CD14-positive monocyte (primary cell): ENCODE results near the gene PANX2. TPM values are rescaled to one million over a fixed set of nuclear protein-coding genes. Genes with fewer than 3 reads are reported as not detected.

Source experiments
- DNase-seq, 3 donors: peaks; one replicate each; pipeline ENCODE4 v3.0.0-alpha.2; 2011 to 2022
- H2AFZ ChIP-seq: 2 replicates; pipeline ENCODE4 v1.6.0; 2012; ENCODE audit warnings: mild to moderate bottlenecking, low read depth, low read length, inconsistent platforms; ENCODE audit not compliant: insufficient read depth, poor library complexity, severe bottlenecking
- H3K27ac ChIP-seq, 2 donors: 1 replicate in 1 of 2; 2 replicates in 1 of 2; pipeline ENCODE4 v1.5.1; 2012 to 2013; ENCODE audit warnings: low read length in 2 of 2, control low read depth in 1 of 2, inconsistent platforms in 1 of 2, low read depth in 1 of 2, mild to moderate bottlenecking in 1 of 2
- H3K27me3 ChIP-seq, 2 donors: one replicate each; pipeline versions ENCODE4 v1.6.0 to v1.6.1; 2011 to 2013; ENCODE audit warnings: low read length in 2 of 2; ENCODE audit not compliant: control insufficient read depth in 2 of 2, insufficient read depth in 2 of 2
- H3K36me3 ChIP-seq, 2 donors: replicated peaks in 1 of 2; 1 replicate in 1 of 2; 2 replicates in 1 of 2; pipeline versions ENCODE4 v1.5.1 to v1.6.1; 2012 to 2013; ENCODE audit warnings: low read length in 2 of 2, control low read depth in 1 of 2, inconsistent platforms in 1 of 2, mild to moderate bottlenecking in 1 of 2; ENCODE audit not compliant: insufficient read depth in 2 of 2, control insufficient read depth in 1 of 2
- H3K4me1 ChIP-seq, 2 donors: 1 replicate in 1 of 2; 2 replicates in 1 of 2; pipeline versions ENCODE4 v1.5.1 to v1.6.1; 2012 to 2013; ENCODE audit warnings: low read length in 2 of 2, control low read depth in 1 of 2, inconsistent platforms in 1 of 2, mild to moderate bottlenecking in 1 of 2, moderate library complexity in 1 of 2; ENCODE audit not compliant: insufficient read depth in 2 of 2, control insufficient read depth in 1 of 2
- H3K4me2 ChIP-seq: replicated peaks from 2 replicates; pipeline ENCODE3; 2012; ENCODE audit warnings: low read length, moderate library complexity, mild to moderate bottlenecking; ENCODE audit not compliant: poor library complexity, severe bottlenecking; ENCODE audit errors: extremely low read depth
- H3K4me3 ChIP-seq, 3 experiments: fragments of 200-600 bp in 1 of 3; sonication (generic) in 1 of 3; replicated peaks in 1 of 3; 1 replicate in 2 of 3; 2 replicates in 1 of 3; pipeline ENCODE4 v1.5.1; 2011 to 2013; ENCODE audit warnings: low read length in 3 of 3, mild to moderate bottlenecking in 3 of 3, control low read depth in 2 of 3, low read depth in 2 of 3, inconsistent platforms in 1 of 3, moderate library complexity in 1 of 3
- H3K79me2 ChIP-seq: 2 replicates; pipeline ENCODE4 v1.6.0; 2012; ENCODE audit warnings: mild to moderate bottlenecking, control low read depth, inconsistent platforms, low read length, moderate library complexity; ENCODE audit not compliant: insufficient read depth
- H3K9ac ChIP-seq: 2 replicates; pipeline ENCODE4 v1.6.0; 2017; ENCODE audit warnings: low read length, mild to moderate bottlenecking; ENCODE audit not compliant: insufficient read depth, poor library complexity, severe bottlenecking
- H3K9me3 ChIP-seq, 2 donors: replicated peaks in 1 of 2; 1 replicate in 1 of 2; 2 replicates in 1 of 2; pipeline versions ENCODE4 v1.5.1 to v1.6.1; 2012 to 2013; ENCODE audit warnings: low read length in 2 of 2, control low read depth in 1 of 2; ENCODE audit not compliant: control insufficient read depth in 1 of 2, insufficient read depth in 1 of 2
- H4K20me1 ChIP-seq: 2 replicates; pipeline ENCODE4 v1.6.0; 2012; ENCODE audit warnings: mild to moderate bottlenecking, low read length, control low read depth, moderate library complexity; ENCODE audit not compliant: insufficient read depth
- H3K27ac Mint-ChIP-seq, 7 donors: one replicate each; pipeline ENCODE4 v1.8.0; 2020; ENCODE audit warnings: mild to moderate bottlenecking in 7 of 7, mixed read lengths in 7 of 7, moderate library complexity in 6 of 7, inconsistent platforms in 2 of 7
- H3K27me3 Mint-ChIP-seq, 3 donors: one replicate each; pipeline ENCODE4 v1.8.0; 2021 to 2022; ENCODE audit warnings: low read depth in 3 of 3, mild to moderate bottlenecking in 3 of 3, mixed read lengths in 3 of 3, moderate library complexity in 3 of 3, inconsistent platforms in 1 of 3
- H3K36me3 Mint-ChIP-seq, 2 donors: one replicate each; pipeline ENCODE4 v1.8.0; 2020; ENCODE audit warnings: mixed read lengths in 2 of 2, inconsistent platforms in 1 of 2, mild to moderate bottlenecking in 1 of 2
- H3K4me1 Mint-ChIP-seq: one replicate; pipeline ENCODE4 v1.8.0; 2020; ENCODE audit warnings: mild to moderate bottlenecking, mixed read lengths
- H3K4me3 Mint-ChIP-seq, 2 donors: one replicate each; pipeline ENCODE4 v1.8.0; 2020; ENCODE audit warnings: mild to moderate bottlenecking in 2 of 2, mixed read lengths in 2 of 2, moderate library complexity in 1 of 2
- H3K9me3 Mint-ChIP-seq, 7 donors: one replicate each; pipeline ENCODE4 v1.8.0; 2020 to 2022; ENCODE audit warnings: mixed read lengths in 7 of 7, mild to moderate bottlenecking in 6 of 7, moderate library complexity in 6 of 7, inconsistent platforms in 2 of 7
- WGBS: methylation state at CpG from one replicate; pipeline ENCODE4 v1.1.5; 2013; ENCODE audit warnings: missing lambda C conversion rate; ENCODE audit not compliant: insufficient coverage; 5-methylcytosine and 5-hydroxymethylcytosine counted together
- intact Hi-C, 2 donors: fragments of 100-400 bp; cut with micrococcal nuclease; formaldehyde crosslinking; loops; one replicate each; pipeline versions ENCODE4 v1.15.0 to v1.15.1; 2023
- polyA plus RNA-seq, 3 donors: library from polyadenylated mRNA; depleted of rRNA in 1 of 3; unstranded in 2 of 3; stranded (reverse) in 1 of 3; fragments of 300-500 nt in 2 of 3; fragments of >200 nt in 1 of 3; fragmentation: Illumina TruSeq in 2 of 3; gene quantifications; 1 replicate in 2 of 3; 2 replicates in 1 of 3; pipeline ENCODE4 v1.2.3, GENCODE V29; 2012 to 2021
- TF ChIP-seq, protein P1 (sequence below): fragments of 200-600 bp; IDR thresholded peaks from one replicate; pipeline ENCODE4 v1.8.0; 2022; ENCODE audit warnings: antibody characterized with exemption, mild to moderate bottlenecking

PANX2 gene
- polyA plus RNA-seq, 3 donors, result 0.05 to 6.0 TPM; not detected in 1

GRCh38 chr22:50209893-50210292, 39.4 kb downstream of the PANX2 start:
- Histone ChIP-seq H4K20me1 (peaks cover 97% of the 10 kb centered on the region), H3K27ac (no peak overlapping the region), H2AFZ (no peak overlapping the region), H3K4me2 (no peak overlapping the region), H3K27me3 (no peaks in the 10 kb centered on the region), H3K9me3 (no peaks in the 10 kb centered on the region), H3K4me1 (peaks cover 27 to 34% of the 10 kb centered on the region in 2 donors), H3K4me3 (no peak overlapping the region), H3K9ac (no peak overlapping the region), H3K79me2 (peaks cover 77% of the 10 kb centered on the region), H3K36me3 (peaks cover 69 to 83% of the 10 kb centered on the region in 2 donors)
- Mint-ChIP-seq H3K27ac (peak overlapping the region in 2 of 7 donors; percentile 37 to 79), H3K27me3 (no peaks in the 10 kb centered on the region), H3K4me3 (no peak overlapping the region), H3K9me3 (no peaks in the 10 kb centered on the region), H3K4me1 (peaks cover 28% of the 10 kb centered on the region), H3K36me3 (peaks cover 65 to 87% of the 10 kb centered on the region in 2 donors)
- TF ChIP-seq, protein P1, sequence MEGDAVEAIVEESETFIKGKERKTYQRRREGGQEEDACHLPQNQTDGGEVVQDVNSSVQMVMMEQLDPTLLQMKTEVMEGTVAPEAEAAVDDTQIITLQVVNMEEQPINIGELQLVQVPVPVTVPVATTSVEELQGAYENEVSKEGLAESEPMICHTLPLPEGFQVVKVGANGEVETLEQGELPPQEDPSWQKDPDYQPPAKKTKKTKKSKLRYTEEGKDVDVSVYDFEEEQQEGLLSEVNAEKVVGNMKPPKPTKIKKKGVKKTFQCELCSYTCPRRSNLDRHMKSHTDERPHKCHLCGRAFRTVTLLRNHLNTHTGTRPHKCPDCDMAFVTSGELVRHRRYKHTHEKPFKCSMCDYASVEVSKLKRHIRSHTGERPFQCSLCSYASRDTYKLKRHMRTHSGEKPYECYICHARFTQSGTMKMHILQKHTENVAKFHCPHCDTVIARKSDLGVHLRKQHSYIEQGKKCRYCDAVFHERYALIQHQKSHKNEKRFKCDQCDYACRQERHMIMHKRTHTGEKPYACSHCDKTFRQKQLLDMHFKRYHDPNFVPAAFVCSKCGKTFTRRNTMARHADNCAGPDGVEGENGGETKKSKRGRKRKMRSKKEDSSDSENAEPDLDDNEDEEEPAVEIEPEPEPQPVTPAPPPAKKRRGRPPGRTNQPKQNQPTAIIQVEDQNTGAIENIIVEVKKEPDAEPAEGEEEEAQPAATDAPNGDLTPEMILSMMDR, result peak; percentile 82
- intact Hi-C loops, result loop anchor here (1.0 to 10.0 kb wide), 3 partner anchors 38 to 285 kb away; partner anchors contain the start of gene PANX2 (in 1 of the 2)
- DNase-seq, result peak; percentile 63 to 76 (median 67)
- WGBS, result 65% methylated on average over 20 of the region's 20 CpGs

GRCh38 chr22:50210378-50211139, 40.0 kb downstream of the PANX2 start:
- Histone ChIP-seq H3K79me2 (peaks cover 75% of the 10 kb centered on the region), H3K4me2 (no peak overlapping the region), H4K20me1 (peaks cover 98% of the 10 kb centered on the region), H3K4me3 (no peak overlapping the region), H3K36me3 (peaks cover 74 to 90% of the 10 kb centered on the region in 2 donors), H3K9me3 (no peaks in the 10 kb centered on the region), H3K27me3 (no peaks in the 10 kb centered on the region), H3K27ac (no peak overlapping the region), H3K4me1 (peaks cover 20 to 27% of the 10 kb centered on the region in 2 donors), H3K9ac (no peak overlapping the region), H2AFZ (no peak overlapping the region)
- H3K27ac Mint-ChIP-seq, result peak overlapping the region in 1 of 7 donors; percentile 50
- no peaks in the 10 kb centered on the region for H3K27me3 Mint-ChIP-seq
- no peak for DNase-seq
- peaks cover 65 to 88% of the 10 kb centered on the region in 2 donors for H3K36me3 Mint-ChIP-seq
- no peak overlapping the region for H3K4me3 Mint-ChIP-seq
- peaks cover 23% of the 10 kb centered on the region for H3K4me1 Mint-ChIP-seq
- intact Hi-C loops, result no loop called here
- WGBS, result 92% methylated on average over 30 of the region's 32 CpGs
- no peaks in the 10 kb centered on the region for H3K9me3 Mint-ChIP-seq
- TF ChIP-seq, protein P1, result no peak
